KBM-7 (cell line): ENCODE results near the gene ENOX1.
A peak's percentile ranks its signal among the peaks of the same experiment; 100 is the strongest.
"Not testable (repeated sequence)": the region's sequence is repeated elsewhere in the genome, so short reads cannot be mapped to it uniquely, and the experiment has no call there.

Experiments
- DNase-seq: peaks from one replicate; pipeline ENCODE4 v3.0.0-alpha.2; 2015
- in situ Hi-C: fragments of 300-500 bp; cut with MboI; formaldehyde crosslinking; loops from 2 replicates; pipeline ENCODE4 v1.14.3; 2020; ENCODE audit warnings: low sequenced_read_pairs, low pct_unique_long_range_greater_than_20kb, mixed read lengths

ENOX1 gene

DNA sequence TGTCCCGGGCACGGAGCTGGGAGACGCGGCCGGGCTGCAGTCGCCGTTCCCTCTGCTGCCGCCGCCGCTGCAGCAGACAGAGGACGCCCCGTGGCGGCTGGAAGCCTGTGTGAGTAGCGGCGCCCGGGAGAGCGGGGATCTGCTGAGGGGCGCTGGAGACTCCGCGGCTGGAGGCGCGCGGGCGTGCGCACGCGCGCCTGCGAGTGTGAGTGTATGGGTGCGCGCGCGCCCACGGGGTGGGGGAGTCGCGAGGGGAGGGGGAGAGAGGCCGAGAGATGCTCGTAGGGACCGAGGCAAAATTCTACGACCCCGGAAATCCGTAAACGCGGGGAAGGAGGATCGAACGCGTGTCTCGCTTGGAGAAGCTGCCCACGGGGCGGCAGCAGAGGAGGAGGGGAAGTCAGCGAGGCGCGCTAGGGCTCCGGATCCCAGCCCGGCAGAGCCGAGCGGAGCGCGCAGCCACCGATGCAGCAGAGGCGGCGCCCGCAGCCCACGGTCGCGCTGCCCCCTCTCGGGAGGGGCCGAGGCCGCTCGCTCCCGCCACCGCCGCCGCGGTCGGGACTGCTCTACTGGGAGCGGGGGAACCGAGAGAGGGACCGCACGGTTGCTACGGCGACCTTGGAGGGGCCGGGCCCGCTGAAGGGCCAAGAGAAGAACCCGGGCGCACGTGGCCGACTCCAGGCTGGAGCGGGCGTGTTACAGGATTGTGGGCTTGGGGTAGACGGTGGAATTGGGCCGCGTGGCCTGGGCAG lies at the start of gene ENOX1:
Gene ENOX1 (minus strand): TSS at position 207 of the 752 bp plus-strand sequence.
- in situ Hi-C loops = no loop called here
- DNase-seq = peak; percentile 64

DNA sequence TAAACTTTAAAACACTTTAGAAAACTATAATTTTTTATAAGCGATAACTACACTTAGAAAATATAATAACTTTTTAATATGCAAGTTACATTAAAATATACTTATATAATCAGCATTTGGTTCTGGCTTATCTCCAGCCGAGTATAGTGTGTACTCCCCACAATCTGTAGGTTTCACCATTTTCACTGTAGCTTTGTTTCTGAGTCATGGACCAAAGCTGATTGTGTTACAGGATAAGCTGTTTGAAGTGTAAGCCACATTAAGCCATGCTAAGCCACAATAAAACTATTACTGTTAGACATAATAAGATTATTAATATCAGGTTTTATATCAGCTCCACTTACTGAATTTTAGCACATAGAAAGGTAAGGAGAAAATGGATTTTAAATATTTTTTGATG lies 48.9 kb upstream of the ENOX1 start:
- in situ Hi-C loops = no loop called here
- no peak for DNase-seq

GRCh38 chr13:43831088-43831487 lies 44.3 kb upstream of the ENOX1 start:
- no peak for DNase-seq
- in situ Hi-C loops = no loop called here

GRCh38 chr13:43830497-43830881 lies 43.7 kb upstream of the ENOX1 start:
- peak; percentile 14 for DNase-seq
- in situ Hi-C loops = no loop called here

GRCh38 chr13:43824656-43825055 lies 37.9 kb upstream of the ENOX1 start:
- in situ Hi-C loops, DNase-seq: not testable (repeated sequence)

- no peak for DNase-seq
- in situ Hi-C loops = no loop called here
These were observed 36.2 kb upstream of the ENOX1 start for GRCh38 chr13:43822969-43823368.

GRCh38 chr13:43816401-43816889 lies 29.7 kb upstream of the ENOX1 start:
- no peak for DNase-seq
- in situ Hi-C loops = no loop called here

- in situ Hi-C loops = no loop called here
These were observed 28.4 kb upstream of the ENOX1 start for GRCh38 chr13:43815204-43815603.

GRCh38 chr13:43808676-43809075 lies 21.9 kb upstream of the ENOX1 start:
- DNase-seq = no peak
- in situ Hi-C loops = no loop called here

More at GRCh38 chr13:43815204-43815603, 28.4 kb upstream of the ENOX1 start:
- no peak for DNase-seq

- DNase-seq = no peak
- in situ Hi-C loops = no loop called here
These were observed 18.9 kb upstream of the ENOX1 start for GRCh38 chr13:43805681-43806128.

- no peak for DNase-seq
- in situ Hi-C loops = no loop called here
These were observed 18.3 kb upstream of the ENOX1 start for GRCh38 chr13:43805071-43805468.

GRCh38 chr13:43804461-43805070 lies 17.8 kb upstream of the ENOX1 start:
- DNase-seq = peak; percentile 54
- in situ Hi-C loops = no loop called here

GRCh38 chr13:43802511-43802910 lies 15.7 kb upstream of the ENOX1 start:
- in situ Hi-C loops = no loop called here
- no peak for DNase-seq

GRCh38 chr13:43800828-43801227 lies 14.1 kb upstream of the ENOX1 start:
- no peak for DNase-seq
- in situ Hi-C loops = no loop called here

DNA sequence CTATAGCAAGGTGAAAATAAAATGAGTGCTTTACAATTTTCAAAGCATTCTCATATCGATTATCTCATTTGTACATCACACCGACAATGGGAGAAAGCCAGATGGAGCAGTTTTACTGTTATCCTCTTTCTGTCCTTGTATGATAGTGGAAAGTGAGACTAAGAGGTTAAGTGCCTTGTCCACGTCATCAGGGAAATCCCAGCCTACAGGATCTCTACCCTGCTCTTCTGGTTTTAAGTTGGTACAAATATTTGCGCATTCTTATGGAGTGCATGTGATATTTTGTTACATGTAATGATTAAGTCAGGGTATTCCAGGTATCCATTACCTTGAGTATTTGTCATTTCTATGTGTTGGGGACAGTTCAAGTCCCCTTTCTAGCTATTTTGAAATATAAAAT lies 12.4 kb upstream of the ENOX1 start:
- in situ Hi-C loops = no loop called here
- no peak for DNase-seq

- no peak for DNase-seq
- in situ Hi-C loops = no loop called here
These were observed 11.1 kb upstream of the ENOX1 start for GRCh38 chr13:43797869-43798268.

DNA sequence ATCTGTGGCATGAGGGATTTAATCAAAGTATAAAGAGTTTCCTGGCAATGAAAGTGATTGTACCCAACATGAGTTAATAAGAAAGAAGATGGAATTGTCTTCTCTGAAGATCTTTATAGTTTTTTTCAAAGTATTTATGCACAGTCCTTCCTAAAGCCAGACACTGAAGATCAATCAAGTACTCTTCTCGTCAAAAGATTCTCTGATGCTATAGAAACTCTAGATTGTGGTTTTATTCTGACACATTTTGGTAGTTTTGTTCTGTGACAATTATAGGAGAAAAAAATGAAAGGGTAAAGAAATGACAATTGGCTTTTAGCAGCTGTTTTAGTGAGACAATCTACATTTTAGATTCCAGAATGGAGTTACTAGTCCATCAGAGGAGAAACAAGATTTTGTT lies 10.4 kb upstream of the ENOX1 start:
- in situ Hi-C loops = no loop called here
- DNase-seq = no peak

GRCh38 chr13:43794416-43794815 lies 7.6 kb upstream of the ENOX1 start:
- in situ Hi-C loops = no loop called here
- DNase-seq = no peak

DNA sequence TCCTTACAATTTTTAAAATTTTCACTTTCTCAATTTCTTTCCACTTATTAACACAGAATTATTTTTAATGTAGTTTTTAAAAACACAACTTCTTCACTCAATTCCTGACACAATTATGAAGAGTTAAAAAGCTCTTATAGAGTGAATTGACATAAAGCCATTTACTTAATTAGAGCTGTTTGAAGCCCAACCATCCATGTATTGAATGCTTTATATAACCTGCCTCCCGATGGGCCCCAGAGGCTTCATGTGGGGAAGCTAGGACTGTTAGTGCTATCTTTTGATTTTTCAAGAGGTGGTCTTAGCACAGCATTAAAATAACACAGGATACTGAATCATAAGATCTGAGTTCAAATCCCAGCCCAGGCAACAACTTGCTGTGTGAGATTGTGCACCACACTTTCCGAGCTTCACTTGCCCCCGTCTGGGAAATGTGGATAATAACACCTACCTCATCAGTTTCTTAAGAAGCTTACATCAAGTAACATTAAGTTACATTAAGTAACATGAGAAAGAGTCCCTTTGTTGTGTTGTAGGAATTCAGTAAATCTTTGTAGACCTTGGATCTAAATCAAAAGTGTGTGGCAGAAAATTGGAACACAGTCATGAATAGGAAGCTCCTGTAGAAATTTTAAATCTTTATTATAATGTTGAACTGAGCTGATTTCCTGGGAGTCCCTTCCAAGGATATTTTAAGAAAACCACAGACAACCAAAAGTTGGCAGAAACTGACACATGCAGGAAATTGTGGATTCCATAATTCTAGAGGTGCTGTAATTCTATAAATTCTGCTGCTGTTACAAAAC lies 5.5 kb upstream of the ENOX1 start:
- no peak for DNase-seq
- in situ Hi-C loops = no loop called here

DNA sequence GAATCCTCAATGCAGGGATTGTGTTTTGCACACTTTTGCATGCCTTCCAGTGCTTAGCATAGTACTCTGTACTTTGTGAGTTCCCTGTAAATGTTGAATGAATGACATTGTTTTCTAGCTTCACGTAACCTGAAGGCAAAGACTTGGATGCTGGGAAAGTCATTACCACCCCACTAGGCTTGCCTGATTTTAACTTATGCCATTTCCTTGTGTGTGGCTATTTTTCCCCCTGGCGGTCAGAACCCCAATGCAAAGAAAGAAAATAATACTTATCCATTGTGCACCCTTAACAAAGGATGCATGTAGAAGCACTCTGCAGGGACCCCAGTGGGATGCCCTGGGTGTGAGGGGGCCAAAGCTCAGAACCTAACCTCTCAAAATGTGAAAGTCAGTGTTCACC lies 1.2 kb upstream of the ENOX1 start:
- peak; percentile 14 for DNase-seq
- in situ Hi-C loops = no loop called here
